ENCODE measurements around the gene OMA1.
"Not testable (repeated sequence)": the region's sequence is repeated elsewhere in the genome, so short reads cannot be mapped to it uniquely, and the experiment has no call there.

The OMA1 gene

DNA sequence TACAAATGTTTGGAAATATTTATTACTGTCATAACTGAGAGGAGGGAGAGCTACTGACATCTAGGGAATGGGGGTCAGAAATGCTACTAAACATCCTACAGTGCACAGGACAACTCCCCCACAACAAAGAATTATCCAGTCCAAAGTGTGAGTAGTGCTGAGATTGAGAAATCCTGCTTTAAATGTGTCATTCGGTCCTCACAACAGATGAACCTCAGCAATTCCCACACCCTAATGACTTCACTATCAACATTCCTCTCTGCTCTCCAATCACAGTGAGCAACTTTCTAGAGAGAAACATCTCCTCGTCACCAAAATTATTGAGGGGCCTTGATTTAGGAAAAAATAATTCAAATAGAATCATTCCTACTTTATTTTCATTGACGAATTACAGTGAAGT, 18.0 kb downstream of the OMA1 start:
- no peak for DNase-seq

DNA sequence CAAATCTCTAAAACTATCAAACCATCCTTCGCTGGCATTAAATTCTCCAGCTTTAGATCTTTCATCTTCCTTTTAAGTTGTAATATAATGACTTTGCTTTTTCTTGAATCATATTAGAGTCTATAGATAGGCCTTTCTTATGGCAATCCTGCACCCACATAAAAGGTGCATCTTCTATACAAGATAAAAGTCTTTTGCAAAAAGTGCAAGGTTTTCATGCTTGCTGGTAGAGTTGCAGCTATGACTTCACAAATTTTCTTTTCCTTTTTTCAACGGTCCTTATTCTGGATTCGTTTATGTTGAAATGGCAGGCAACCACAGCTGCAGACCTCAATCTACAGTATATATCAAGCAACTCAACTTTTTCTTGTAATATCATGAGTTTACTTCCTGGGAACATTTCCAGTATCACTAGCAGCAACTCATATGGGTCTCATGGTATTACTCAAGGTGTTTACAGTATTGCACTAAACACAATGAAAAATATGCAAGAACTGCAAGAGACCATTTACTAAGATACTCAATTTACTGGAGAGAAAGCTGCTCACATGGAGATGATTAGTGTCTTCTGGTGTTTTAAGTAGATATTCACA, 22.1 kb downstream of the OMA1 start:
- no peak for DNase-seq

DNA sequence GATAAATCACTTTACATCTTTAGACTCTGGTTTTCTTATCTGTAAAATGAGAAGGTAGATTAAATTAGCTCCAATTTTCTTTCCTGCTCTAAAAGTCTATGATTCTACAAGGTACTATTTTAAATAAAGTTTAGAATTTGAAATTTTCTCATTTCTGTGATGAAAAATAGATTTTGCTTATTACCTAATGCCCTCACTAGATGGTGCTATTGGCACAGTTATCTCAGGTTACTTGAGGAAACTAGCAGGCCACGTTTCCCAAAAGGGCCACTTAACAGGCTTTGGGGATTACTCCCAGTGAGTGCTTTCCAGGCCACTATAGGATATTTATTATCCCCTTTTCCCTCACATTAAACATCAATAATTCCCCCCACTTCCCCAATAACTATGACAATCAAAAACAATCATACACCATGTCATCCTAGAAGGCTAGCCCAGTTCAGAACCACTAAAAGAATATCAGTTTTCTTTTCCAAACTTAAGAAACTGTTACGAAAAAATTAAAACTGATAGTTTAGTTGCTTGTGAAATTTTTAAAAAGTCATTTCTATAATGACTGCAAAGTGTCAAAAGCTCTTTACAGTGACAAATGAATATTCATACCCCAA, 30.6 kb downstream of the OMA1 start:
- DNase-seq: peak in 16 of 51 donors; percentile 1 to 59 (median 12)

DNA sequence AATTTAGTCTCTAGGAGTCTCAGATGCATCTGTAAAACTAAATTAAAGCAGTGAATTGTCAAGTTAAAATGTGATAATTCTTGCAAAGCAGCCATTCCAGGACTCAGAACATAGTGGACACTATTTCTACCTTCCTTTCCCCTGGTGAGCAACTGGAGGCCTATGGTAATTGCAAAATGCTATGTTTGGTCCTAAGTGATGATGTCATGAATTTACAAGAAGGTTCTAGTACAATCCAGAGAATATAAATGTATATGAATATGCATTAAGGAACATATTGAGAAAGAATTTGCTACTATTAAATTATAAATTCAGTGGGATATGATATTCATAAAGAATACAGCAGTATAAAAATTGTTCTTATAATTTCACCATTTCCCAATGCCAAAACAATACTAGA, 32.6 kb downstream of the OMA1 start:
- DNase-seq: no peak

DNA sequence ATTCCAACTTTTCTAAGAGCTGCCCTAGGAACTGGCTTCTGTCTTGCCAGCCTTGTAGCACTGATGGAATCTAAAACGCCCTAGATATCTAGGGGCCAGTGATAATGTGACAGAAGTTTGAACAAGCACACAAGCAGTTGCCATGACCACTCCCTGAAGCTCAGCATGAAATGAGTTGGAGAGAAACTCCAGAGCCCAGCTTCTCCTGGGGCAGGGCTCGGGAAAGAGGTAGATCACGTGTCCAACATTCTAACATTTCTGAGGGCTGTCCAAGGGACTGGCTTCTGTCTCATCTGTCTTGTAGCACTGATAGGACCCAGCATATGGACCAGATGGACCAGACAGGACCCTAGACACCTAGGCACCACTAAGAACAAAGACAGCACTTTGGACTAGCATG, 37.9 kb downstream of the OMA1 start:
- no peak for DNase-seq

DNA sequence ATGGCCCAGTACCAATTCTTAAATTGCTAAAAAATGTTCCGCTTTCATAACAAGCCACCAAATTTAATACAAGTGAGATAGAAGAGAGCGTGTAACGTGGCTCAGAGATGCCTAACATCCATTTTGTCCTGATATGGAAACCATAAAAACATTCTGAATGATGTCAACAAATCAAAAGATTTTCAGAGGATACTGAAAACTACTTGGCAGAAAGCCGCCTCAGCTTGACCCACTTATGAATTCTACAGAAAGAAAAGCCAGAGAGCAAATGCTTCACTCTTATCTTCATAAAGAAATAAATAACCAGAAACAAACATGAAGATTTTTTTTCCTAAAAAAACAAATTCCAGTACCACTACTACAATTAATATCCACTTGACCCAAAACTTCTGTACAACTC, 41.2 kb downstream of the OMA1 start:
- DNase-seq: no peak

DNA sequence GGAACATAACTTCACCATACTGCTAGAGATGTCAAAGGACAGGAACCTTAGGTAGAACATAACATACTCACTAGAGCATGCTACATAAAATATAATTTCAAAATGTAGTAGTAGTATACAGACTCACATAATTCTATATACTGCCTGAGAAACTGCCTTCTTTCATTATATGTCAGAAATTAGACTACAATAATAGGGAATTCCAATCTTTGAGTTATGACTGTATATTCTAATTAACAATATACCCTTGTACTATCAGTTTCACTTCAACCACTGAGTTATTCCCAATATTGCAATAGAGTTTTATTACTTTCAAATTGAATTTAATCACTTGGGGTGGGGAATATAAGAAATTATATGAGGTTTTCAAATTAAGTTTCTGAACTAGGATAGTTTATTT, 44.0 kb downstream of the OMA1 start:
- no peak for DNase-seq

DNA sequence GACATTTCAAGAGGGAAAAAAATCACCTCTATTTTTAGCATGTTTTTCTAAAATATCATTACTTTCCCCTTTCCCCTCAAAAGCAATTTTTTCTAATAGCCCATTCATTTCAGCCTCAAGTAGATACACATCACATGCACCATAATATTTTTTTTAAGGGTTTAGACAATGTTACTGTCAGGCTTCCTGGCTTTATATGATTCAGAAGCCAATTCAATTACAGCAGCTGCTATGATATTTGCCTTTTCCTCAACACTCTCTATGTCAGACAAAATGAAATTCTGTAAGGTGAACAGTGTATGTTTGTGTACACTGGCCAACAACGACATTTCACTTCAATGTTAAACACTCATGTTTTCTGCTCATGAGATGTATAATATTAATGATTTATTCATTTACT, 46.5 kb downstream of the OMA1 start:
- no peak for DNase-seq

DNA sequence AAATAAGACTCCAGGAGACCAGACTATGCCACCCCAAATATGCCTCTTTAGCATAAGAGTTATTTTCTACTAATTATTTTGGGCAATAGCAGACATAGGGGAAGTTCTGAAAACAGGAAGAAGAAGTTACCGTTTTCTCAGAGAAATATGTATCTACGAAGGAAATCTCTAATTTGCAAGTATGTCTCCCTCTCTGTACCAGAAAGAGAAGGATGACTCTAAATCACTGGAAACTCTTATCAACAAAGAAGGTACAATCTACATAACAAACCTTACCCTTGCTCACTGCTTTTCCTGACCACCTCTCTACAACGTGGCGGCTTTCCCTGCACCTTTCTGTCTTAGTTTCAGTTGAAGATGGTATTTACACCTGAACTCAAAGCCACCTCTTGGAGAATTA, 49.0 kb downstream of the OMA1 start:
- DNase-seq: no peak

DNA sequence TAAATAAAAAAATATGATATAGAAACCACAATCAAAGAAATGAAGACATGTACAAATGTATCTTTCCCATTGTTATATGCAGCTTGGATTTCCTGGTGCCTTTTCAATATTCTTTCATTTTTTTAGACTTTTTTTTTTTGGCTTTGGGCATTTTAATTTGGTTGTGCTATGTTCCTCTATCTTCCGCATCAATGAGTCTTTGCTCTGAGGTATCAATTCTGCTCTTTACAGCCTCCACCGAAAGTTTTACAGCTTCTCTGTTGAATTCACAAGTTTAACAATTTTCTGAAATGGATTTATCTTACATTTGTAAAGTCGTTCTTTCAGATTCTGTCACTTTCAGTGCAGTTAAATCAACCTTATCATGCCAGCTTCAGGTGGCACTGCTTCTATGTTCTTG, 50.5 kb downstream of the OMA1 start:
- DNase-seq: no peak

DNA sequence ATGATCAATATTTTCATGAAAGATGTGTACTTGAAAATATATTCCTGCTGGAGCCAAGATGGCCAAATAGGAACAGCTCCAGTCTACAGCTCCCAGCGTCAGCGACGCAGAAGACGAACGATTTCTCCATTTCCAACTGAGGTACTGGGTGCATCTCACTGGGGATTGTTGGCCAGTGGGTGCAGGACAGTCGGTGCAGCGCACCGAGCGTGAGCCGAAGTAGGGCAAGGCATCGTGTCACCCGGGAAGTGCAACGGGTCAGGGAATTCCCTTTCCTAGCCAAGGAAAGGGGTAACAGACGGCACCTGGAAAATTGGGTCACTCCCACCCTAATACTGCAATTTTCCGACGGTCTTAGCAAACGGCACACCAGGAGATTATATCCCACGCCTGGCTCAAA, 57.6 kb downstream of the OMA1 start:
- DNase-seq: not testable (repeated sequence)

DNA sequence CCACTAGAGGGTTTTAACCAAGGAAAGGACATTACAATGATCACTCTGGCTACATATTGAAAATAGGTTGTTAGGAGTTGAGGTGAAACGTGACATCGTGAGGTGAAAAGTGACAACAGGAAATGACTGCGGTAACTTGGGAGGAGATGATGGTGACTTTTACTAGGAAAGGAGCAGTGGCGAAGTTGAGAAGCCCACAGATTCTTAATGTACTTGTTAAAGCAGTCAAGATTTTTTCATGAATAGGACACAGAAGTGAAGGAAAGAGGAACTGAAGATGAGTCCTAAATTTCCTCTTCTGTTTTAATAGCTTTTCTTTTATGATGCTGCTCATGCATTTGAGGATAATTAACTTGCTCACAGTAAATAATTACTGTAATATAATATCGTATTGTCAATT, 59.5 kb downstream of the OMA1 start:
- no peak for DNase-seq

DNA sequence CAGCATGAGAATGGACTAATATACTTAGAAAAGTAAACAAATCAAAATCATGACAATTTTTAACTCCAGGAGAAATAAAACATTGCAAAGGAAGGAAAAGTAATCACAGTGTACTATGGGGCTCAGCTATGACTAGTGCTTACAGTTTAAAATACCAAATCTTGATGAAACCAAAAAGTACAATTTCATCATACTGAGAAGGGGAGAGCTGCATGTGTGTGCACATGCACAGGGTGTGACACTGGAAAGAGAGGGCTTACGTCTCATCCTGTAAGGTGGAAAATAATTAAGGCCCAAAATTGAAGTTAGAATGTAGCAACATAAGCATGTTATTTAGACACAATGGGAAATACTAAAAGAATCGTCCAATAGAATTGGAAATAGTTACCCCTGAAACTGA, 64.6 kb downstream of the OMA1 start:
- no peak for DNase-seq

DNA sequence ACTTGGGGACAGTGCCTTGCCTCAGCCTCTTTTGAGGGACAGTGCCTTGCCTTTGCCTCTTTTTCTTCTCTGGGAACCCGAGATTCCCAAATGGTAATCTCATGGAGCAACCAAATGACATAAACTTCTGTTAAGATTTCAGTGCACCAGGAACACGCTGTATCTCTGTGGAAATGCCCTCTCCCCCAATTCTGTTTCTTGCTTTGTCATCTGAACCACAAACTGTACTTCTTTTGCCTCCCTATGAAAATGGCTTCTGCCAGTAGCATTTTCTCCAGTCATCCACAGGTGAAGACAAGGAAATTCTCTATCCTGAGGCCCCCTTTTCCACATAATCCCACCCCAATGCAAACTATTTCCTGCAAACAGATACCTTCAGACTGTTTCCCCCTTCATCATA, 66.3 kb downstream of the OMA1 start:
- DNase-seq: no peak

DNA sequence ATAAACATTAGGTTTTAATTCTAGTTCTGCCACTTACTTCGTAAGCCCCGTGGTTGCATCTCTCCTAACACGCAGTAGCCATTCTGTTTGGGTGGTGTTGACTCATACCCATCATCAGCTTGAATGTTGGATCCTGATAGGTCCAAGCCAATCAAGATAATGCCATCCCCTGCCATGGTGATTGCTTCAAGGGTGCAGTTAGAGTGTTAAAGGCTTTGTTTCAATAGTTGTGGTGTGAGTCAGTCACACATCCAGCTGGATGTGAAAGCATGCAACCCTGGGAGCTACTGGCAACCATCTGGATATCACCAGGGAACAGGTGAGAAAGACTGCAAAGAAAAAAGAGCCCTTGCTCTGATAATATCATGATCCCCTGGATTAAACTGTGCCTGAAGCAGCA, 69.1 kb downstream of the OMA1 start:
- DNase-seq: no peak

DNA sequence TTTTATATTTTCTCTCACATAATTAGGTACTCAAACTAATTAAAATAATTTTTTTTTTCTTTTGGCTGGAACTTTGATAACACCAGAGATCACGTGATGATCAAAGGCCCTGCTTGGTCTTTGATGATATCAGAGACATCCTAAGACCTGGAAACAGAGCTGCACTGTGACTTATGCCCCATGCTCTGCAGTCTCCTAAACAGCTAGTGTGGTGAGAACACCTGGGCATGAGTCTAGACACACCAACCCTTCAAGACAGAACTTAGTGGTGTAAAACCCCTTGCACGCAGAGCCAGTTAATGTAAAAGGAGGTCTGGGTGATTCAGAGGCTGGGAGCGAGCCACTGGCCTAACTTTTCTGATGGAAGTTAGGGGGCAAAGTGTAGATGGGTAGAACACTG, 70.3 kb downstream of the OMA1 start:
- DNase-seq: no peak

DNA sequence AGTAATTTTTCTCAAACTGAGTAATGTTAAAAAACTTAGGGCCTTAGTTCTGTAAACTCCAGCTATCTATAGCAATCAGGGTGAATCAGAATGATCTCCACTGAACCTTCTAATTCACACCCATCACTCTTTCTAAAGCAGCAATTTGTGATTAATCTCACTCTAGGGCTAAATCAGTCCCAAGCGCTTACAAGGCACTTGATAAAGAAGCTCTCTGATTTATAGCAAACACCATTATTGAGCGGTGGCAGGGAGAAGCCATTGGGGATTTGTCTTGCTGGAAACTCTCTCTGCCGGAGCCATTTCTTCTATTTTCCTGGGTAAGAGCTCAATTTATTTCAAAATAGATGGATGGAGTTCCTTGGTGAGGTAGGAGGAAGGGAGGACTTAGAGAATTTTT, 77.0 kb downstream of the OMA1 start:
- DNase-seq: no peak

DNA sequence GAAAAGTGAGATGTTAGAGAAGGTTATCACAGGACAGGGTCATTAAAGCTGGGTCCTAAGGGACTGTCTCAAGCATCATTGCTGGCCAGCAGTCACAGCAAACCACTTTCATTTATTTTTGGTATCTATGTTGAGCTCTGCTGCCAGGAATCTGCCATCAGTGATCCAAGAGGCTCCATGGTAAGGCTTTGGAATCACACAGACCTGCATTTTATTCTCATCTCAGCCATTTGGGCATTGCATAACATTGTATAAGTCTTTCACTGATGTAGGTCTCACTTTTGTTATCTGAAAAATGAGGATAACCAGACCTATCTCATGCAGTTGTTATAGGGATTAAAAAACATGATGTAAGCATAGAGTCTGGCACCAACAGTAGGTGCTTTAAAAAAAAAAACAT, 77.5 kb downstream of the OMA1 start:
- no peak for DNase-seq

DNA sequence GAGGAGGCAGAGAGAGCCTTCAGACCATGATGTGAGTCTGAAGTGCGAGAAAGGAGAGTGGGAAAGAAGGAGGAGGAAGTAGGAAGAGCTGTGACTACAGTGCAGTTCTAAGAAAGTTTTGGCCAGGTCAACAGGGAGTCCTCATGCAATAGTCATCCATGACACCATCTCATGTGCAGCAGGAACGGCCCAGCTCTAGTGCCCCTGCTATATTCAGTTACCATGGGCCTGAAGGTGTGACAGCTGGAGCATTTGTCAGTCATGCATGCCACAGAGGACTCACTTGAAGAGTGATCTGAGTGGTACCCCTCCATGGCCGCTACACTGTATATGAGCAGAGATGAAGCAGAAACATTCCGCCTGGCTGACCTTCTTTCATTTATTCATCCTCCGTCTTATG, 77.9 kb downstream of the OMA1 start:
- no peak for DNase-seq

DNA sequence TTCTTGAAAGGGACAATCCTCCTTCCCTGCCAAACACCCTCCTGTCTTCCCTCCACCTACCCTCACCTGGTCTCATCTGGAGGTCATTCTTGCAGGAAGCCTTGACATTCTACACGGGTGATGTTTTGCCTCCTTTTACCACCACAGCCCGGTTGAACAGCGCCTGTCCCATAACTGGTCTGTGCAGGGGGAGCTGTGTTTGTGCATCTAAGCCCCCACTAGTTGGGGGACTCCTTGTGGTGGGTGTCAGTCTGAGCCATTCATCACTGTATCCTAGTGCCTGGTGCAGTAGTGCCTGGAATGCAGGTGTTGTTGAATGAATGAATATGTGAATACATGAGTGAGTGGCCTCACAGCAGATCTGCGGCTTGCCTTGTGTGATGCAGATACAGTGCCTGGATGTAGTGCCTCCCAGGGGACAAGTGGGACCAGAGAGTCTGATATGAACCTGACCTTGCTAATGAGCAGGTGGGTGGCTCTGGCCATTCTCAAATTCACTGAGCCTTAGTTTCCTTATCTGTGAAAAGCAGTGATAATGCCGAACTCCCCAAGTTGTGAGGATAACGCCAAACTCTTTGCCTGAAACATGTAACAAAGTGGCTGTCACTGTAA, 79.8 kb downstream of the OMA1 start:
- DNase-seq: no peak

DNA sequence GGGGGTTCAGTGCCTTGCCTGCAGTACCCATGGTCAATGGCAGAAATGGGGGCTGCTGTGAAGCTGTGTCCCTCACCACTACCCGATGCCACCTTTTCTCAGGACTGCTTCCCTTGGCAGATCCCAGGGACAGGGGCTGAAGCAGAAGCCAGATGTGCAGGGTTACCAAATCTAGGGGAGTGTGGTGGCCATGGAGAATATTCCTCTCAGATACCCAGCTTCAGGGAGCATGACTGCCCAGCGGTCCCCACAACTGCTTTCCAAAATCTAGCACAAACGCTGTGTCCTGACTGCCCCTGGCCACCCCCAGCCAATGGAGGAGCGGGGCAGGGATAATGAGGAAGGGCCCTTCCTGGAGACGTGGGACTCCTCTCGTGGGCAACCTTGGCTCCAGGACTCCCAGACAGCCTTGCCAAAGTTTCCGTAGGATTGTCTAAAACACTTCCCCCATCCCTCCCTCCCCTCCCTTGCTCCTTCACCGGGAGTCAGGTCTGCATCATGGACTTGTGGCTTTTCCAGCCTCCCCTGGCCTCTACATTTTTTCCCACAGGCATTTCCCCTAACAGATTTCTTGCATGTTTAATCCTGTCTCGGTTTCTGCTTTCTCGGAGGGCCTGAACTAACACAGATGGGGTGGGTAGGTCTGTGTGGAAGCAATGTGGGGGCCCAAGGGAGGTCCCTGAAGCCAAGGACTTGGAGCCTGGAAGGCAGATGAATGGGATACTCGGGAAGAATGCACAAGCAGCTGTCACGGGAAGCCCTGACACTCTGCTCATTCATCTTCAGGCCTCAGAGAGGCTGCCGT, 80.5 kb downstream of the OMA1 start:
- DNase-seq: no peak

DNA sequence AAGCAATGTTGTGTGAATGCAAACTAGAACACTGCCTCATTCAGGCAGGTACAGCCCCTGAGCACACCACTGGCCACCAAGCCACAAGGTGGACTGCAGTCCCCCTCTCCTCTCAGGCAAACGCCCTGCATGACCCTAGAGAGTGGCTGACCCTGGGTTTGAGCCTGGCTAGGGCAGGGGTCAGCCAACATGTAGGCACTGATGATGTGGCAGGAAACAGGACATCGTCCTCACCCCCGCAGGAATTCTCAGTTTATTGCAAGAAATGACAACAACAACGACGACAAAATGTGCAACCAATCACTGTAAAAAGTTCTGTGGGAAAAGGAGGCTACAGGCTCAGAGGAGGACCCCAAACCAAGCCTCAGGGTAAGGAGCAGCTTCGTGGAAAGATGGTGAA, 81.3 kb downstream of the OMA1 start:
- no peak for DNase-seq

DNA sequence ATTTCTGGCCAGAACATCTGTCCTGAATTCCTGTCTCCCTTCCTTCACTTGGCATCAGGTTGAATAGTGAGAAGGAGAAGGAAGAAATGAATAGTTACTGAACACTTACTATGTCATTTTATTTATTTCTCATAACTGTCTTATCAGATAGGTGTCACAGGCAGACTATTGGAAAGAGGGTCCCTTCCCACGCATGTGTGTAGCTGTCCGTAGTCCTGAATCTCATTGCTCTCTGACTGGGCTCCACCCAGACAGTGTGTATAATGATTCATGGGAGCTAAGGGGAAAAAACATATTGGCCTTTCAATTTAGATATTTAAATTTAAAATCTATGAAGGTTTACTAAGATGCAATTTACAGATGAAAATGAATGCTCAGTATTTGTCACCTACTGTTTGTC, 86.1 kb downstream of the OMA1 start:
- DNase-seq: no peak

Data from hypothalamus (tissue), 51 donors.